DOHH2 (cell line): Measurements from ENCODE around the gene KDM6A.

Source experiments
- H3F3A ChIP-seq: fragments of 200-600 bp; sonication (generic), shearing (Covaris generic); 2 replicates; pipeline ENCODE4 v1.6.0; 2016; ENCODE audit warnings: antibody characterized with exemption, mild to moderate bottlenecking; ENCODE audit not compliant: control insufficient read depth, insufficient read depth
- H3K27ac ChIP-seq: fragments of 200-600 bp; sonication (generic); 2 replicates; pipeline ENCODE4 v1.5.1; 2014; ENCODE audit warnings: low read depth, mild to moderate bottlenecking, low read length, moderate library complexity
- H3K27me3 ChIP-seq: fragments of 200-600 bp; sonication (generic); 2 replicates; pipeline ENCODE4 v1.6.1; 2014; ENCODE audit warnings: mild to moderate bottlenecking, low read length, mixed read lengths; ENCODE audit not compliant: control insufficient read depth
- H3K36me3 ChIP-seq: fragments of 200-600 bp; sonication (generic); 2 replicates; pipeline ENCODE4 v1.6.1; 2014; ENCODE audit warnings: mild to moderate bottlenecking, low read length, moderate library complexity, mixed read lengths; ENCODE audit not compliant: control insufficient read depth
- H3K4me1 ChIP-seq: fragments of 200-600 bp; sonication (generic); 2 replicates; pipeline ENCODE4 v1.6.1; 2014; ENCODE audit warnings: mild to moderate bottlenecking, low read length, mixed read lengths; ENCODE audit not compliant: control insufficient read depth
- H3K4me2 ChIP-seq: fragments of 200-600 bp; sonication (generic); 2 replicates; pipeline ENCODE4 v1.6.0; 2014; ENCODE audit warnings: mild to moderate bottlenecking, low read length, moderate library complexity
- H3K4me3 ChIP-seq: fragments of 200-600 bp; sonication (generic); 2 replicates; pipeline ENCODE4 v1.5.1; 2014; ENCODE audit warnings: mild to moderate bottlenecking, low read length, mixed read lengths
- H3K79me2 ChIP-seq: fragments of 200-600 bp; sonication (generic); 2 replicates; pipeline ENCODE4 v1.6.1; 2014; ENCODE audit warnings: mild to moderate bottlenecking, low read length, mixed read lengths; ENCODE audit not compliant: control insufficient read depth
- H3K9me2 ChIP-seq: fragments of 200-600 bp; sonication (generic); replicated peaks from 2 replicates; pipeline ENCODE4 v1.6.1; 2014; ENCODE audit warnings: mild to moderate bottlenecking, low read length, mixed read lengths; ENCODE audit not compliant: control insufficient read depth
- H3K9me3 ChIP-seq: fragments of 200-600 bp; sonication (generic); 2 replicates; pipeline ENCODE4 v1.6.1; 2014; ENCODE audit warnings: antibody characterized with exemption, low read length, mixed read lengths; ENCODE audit not compliant: control insufficient read depth, insufficient read depth
- H4K20me1 ChIP-seq: fragments of 200-600 bp; sonication (generic); 2 replicates; pipeline ENCODE4 v1.6.0; 2014; ENCODE audit warnings: low read depth, mild to moderate bottlenecking, antibody characterized with exemption, low read length, moderate library complexity; ENCODE audit not compliant: control insufficient read depth, insufficient read depth
- CTCF ChIP-seq: fragments of 200-600 bp; sonication (generic); IDR thresholded peaks from one replicate; pipeline ENCODE4 v1.5.1; 2014; ENCODE audit warnings: antibody characterized with exemption, mild to moderate bottlenecking, low read depth, low read length; ENCODE audit not compliant: poor library complexity, severe bottlenecking
- EZH2phosphoT487 ChIP-seq: fragments of 200-600 bp; sonication (generic); IDR thresholded peaks from 2 replicates; pipeline ENCODE4 v1.6.1; 2017; ENCODE audit warnings: borderline replicate concordance, mild to moderate bottlenecking, antibody characterized with exemption, low read length, moderate library complexity, mixed read lengths

Gene KDM6A

GRCh38 chrX:44904542-44905115 is 31.6 kb downstream of the KDM6A start:
- Histone ChIP-seq H3F3A (peaks cover 18% of the 10 kb centered on the region), H4K20me1 (peaks cover 12% of the 10 kb centered on the region; the same call in 1 of the 2 replicates), H3K9me2 (no peaks in the 10 kb centered on the region), H3K27me3 (no peaks in the 10 kb centered on the region), H3K4me1 (peaks cover 83% of the 10 kb centered on the region), H3K27ac (peak overlapping the region; percentile 63; the same call in 1 of the 2 replicates), H3K79me2 (peaks cover 100% of the 10 kb centered on the region), H3K36me3 (no peaks in the 10 kb centered on the region), H3K4me3 (peak overlapping the region; percentile 20), H3K9me3 (no peaks in the 10 kb centered on the region), H3K4me2 (peak overlapping the region; percentile 75)
- no peak for TF ChIP-seq EZH2phosphoT487
- TF ChIP-seq CTCF: no peak

GRCh38 chrX:44906041-44906440 is 33.1 kb downstream of the KDM6A start:
- H3K9me3 ChIP-seq: no peaks in the 10 kb centered on the region
- H3K36me3 ChIP-seq: no peaks in the 10 kb centered on the region
- no peaks in the 10 kb centered on the region for H3K9me2 ChIP-seq
- peaks cover 18% of the 10 kb centered on the region for H3F3A ChIP-seq
- peak overlapping the region; percentile 63 for H3K27ac ChIP-seq
- peak overlapping the region; percentile 75 for H3K4me2 ChIP-seq
- peaks cover 73% of the 10 kb centered on the region for H3K4me1 ChIP-seq
- peaks cover 93% of the 10 kb centered on the region for H3K79me2 ChIP-seq
- H3K4me3 ChIP-seq: peak overlapping the region; percentile 49
- H3K27me3 ChIP-seq: no peaks in the 10 kb centered on the region
- H4K20me1 ChIP-seq: 0 out of 2 replicates have a peak, but pooled peaks cover 8% of the 10 kb centered on the region
- TF ChIP-seq CTCF (no peak), EZH2phosphoT487 (no peak)

GRCh38 chrX:44906542-44906941 is 33.6 kb downstream of the KDM6A start:
- peak overlapping the region; percentile 63 for H3K27ac ChIP-seq
- H3K79me2 ChIP-seq: peaks cover 91% of the 10 kb centered on the region
- H3K4me2 ChIP-seq: peak overlapping the region; percentile 75
- TF ChIP-seq CTCF: no peak
- 0 out of 2 replicates have a peak, but pooled peaks cover 8% of the 10 kb centered on the region for H4K20me1 ChIP-seq
- H3K4me3 ChIP-seq: peak overlapping the region; percentile 49
- H3K36me3 ChIP-seq: no peaks in the 10 kb centered on the region
- peaks cover 71% of the 10 kb centered on the region for H3K4me1 ChIP-seq
- no peaks in the 10 kb centered on the region for H3K9me3 ChIP-seq
- H3F3A ChIP-seq: peaks cover 18% of the 10 kb centered on the region
- no peaks in the 10 kb centered on the region for H3K9me2 ChIP-seq
- H3K27me3 ChIP-seq: no peaks in the 10 kb centered on the region
